C4-2B (cell line): ENCODE data around the gene TLR3.

Source experiments
- ZFX ChIP-seq: fragments of 450-650 bp; IDR thresholded peaks from 2 replicates; pipeline ENCODE4 v1.6.1; 2017
- TF ChIP-seq, protein P1 (sequence below): fragments of 450-650 bp; conservative IDR thresholded peaks from 2 replicates; pipeline ENCODE4 v1.5.1; 2017; ENCODE audit warnings: mild to moderate bottlenecking

GRCh38 chr4:186097386-186097785 lies 28.4 kb downstream of the TLR3 start:
- TF ChIP-seq, protein P1, sequence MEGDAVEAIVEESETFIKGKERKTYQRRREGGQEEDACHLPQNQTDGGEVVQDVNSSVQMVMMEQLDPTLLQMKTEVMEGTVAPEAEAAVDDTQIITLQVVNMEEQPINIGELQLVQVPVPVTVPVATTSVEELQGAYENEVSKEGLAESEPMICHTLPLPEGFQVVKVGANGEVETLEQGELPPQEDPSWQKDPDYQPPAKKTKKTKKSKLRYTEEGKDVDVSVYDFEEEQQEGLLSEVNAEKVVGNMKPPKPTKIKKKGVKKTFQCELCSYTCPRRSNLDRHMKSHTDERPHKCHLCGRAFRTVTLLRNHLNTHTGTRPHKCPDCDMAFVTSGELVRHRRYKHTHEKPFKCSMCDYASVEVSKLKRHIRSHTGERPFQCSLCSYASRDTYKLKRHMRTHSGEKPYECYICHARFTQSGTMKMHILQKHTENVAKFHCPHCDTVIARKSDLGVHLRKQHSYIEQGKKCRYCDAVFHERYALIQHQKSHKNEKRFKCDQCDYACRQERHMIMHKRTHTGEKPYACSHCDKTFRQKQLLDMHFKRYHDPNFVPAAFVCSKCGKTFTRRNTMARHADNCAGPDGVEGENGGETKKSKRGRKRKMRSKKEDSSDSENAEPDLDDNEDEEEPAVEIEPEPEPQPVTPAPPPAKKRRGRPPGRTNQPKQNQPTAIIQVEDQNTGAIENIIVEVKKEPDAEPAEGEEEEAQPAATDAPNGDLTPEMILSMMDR: no peak
- no peak for TF ChIP-seq ZFX
